Measurements from ENCODE around the gene IL11RA.
A peak's percentile ranks its signal among the peaks of the same experiment; 100 is the strongest.

The IL11RA gene

GRCh38 chr9:34610434-34611206 is 41.4 kb upstream of the IL11RA start:
- DNase-seq = no peak
- Mint-ChIP-seq H3K9me3 (no peaks in the 10 kb centered on the region), H3K27me3 (ENCODE audit: low read depth, poor library complexity) (peaks cover 6% of the 10 kb centered on the region), H3K4me3 (peak overlapping the region; percentile 94), H3K36me3 (ENCODE audit: low read depth) (peaks cover 16% of the 10 kb centered on the region), H3K27ac (no peak overlapping the region), H3K4me1 (peaks cover 36% of the 10 kb centered on the region)
- TF ChIP-seq CTCF (IDR thresholded peaks at IDR 0.05) = no peak

GRCh38 chr9:34611251-34611810 is 40.7 kb upstream of the IL11RA start:
- no peak for TF ChIP-seq CTCF (IDR thresholded peaks at IDR 0.05)
- Mint-ChIP-seq H3K27me3 (ENCODE audit: low read depth, poor library complexity) (peaks cover 6% of the 10 kb centered on the region), H3K27ac (peak overlapping the region; percentile 53), H3K9me3 (no peaks in the 10 kb centered on the region), H3K4me1 (peaks cover 36% of the 10 kb centered on the region), H3K36me3 (ENCODE audit: low read depth) (peaks cover 20% of the 10 kb centered on the region), H3K4me3 (peak overlapping the region; percentile 94)
- DNase-seq = no peak

GRCh38 chr9:34611811-34612787 is 39.9 kb upstream of the IL11RA start, which contains the start of gene RPP25L:
Gene RPP25L, minus strand, starts transcription at chr9:34612097. Its CDS starts 801 bp downstream, at chr9:34611296.
- H3K27me3 Mint-ChIP-seq (ENCODE audit: low read depth, poor library complexity) = peaks cover 6% of the 10 kb centered on the region
- H3K4me3 Mint-ChIP-seq = peak within 1 kb of the TSS; percentile 94
- peak; percentile 93 for DNase-seq
- no peaks in the 10 kb centered on the region for H3K9me3 Mint-ChIP-seq
- H3K27ac Mint-ChIP-seq = peak within 1 kb of the TSS; percentile 56
- peaks cover 24% of the 10 kb centered on the region for H3K36me3 Mint-ChIP-seq (ENCODE audit: low read depth)
- TF ChIP-seq CTCF (IDR thresholded peaks at IDR 0.05) = no peak
- H3K4me1 Mint-ChIP-seq = peaks cover 36% of the 10 kb centered on the region

- Mint-ChIP-seq H3K4me3 (peak overlapping the region; percentile 94), H3K27ac (peak overlapping the region; percentile 34), H3K9me3 (no peaks in the 10 kb centered on the region), H3K27me3 (ENCODE audit: low read depth, poor library complexity) (peaks cover 6% of the 10 kb centered on the region), H3K36me3 (ENCODE audit: low read depth) (peaks cover 24% of the 10 kb centered on the region), H3K4me1 (peaks cover 36% of the 10 kb centered on the region)
- TF ChIP-seq CTCF (IDR thresholded peaks at IDR 0.05) = peak; percentile 76
- peak; percentile 81 for DNase-seq
These were observed 39.1 kb upstream of the IL11RA start for GRCh38 chr9:34612788-34613390.

- no peak overlapping the region for H3K27ac Mint-ChIP-seq
- peaks cover 20% of the 10 kb centered on the region for H3K36me3 Mint-ChIP-seq (ENCODE audit: low read depth)
- no peak for TF ChIP-seq CTCF (IDR thresholded peaks at IDR 0.05)
- DNase-seq = no peak
- no peak overlapping the region for H3K4me3 Mint-ChIP-seq
- H3K4me1 Mint-ChIP-seq = peaks cover 46% of the 10 kb centered on the region
- no peaks in the 10 kb centered on the region for H3K9me3 Mint-ChIP-seq
- H3K27me3 Mint-ChIP-seq (ENCODE audit: low read depth, poor library complexity) = peaks cover 6% of the 10 kb centered on the region
These were observed 36.9 kb upstream of the IL11RA start for GRCh38 chr9:34615132-34615531.
